KMS-11 (cell line): Measurements from ENCODE around the gene GPR162.

ENCODE experiments used
- H2AFZ ChIP-seq: fragments of 200-600 bp; sonication (generic); 2 replicates; pipeline ENCODE4 v1.6.1; 2016; ENCODE audit warnings: antibody characterized with exemption, mixed run types, low read depth
- H3K27ac ChIP-seq: fragments of 200-600 bp; sonication (generic); 2 replicates; pipeline ENCODE4 v1.6.1; 2016; ENCODE audit warnings: mild to moderate bottlenecking, mixed run types
- H3K27me3 ChIP-seq: fragments of 200-600 bp; sonication (generic); 2 replicates; pipeline ENCODE4 v1.6.1; 2017; ENCODE audit warnings: mild to moderate bottlenecking, low read depth, mixed run types, moderate library complexity; ENCODE audit not compliant: insufficient read depth
- H3K36me3 ChIP-seq: fragments of 200-600 bp; sonication (generic); 2 replicates; pipeline ENCODE4 v1.6.1; 2017; ENCODE audit warnings: mild to moderate bottlenecking, mixed run types; ENCODE audit not compliant: insufficient read depth
- H3K4me1 ChIP-seq: fragments of 200-600 bp; sonication (generic); 2 replicates; pipeline ENCODE4 v1.6.1; 2016; ENCODE audit warnings: mild to moderate bottlenecking, low read depth, mixed run types; ENCODE audit not compliant: poor library complexity, severe bottlenecking
- H3K4me2 ChIP-seq: fragments of 200-600 bp; sonication (generic); 2 replicates; pipeline ENCODE4 v1.7.0; 2016; ENCODE audit warnings: mild to moderate bottlenecking, mixed run types
- H3K4me3 ChIP-seq: fragments of 200-600 bp; sonication (generic); IDR thresholded peaks from 2 replicates; pipeline ENCODE4 v1.6.1; 2017; ENCODE audit warnings: low read depth, low read length, mixed read lengths; ENCODE audit not compliant: insufficient read depth
- H3K79me2 ChIP-seq: fragments of 200-600 bp; sonication (generic); 2 replicates; pipeline ENCODE4 v1.6.1; 2016; ENCODE audit warnings: low read depth, mixed run types; ENCODE audit not compliant: insufficient read depth
- H3K9ac ChIP-seq: fragments of 200-600 bp; sonication (generic); 2 replicates; pipeline ENCODE4 v1.6.1; 2016; ENCODE audit warnings: mild to moderate bottlenecking, mixed run types
- H4K20me1 ChIP-seq: fragments of 200-600 bp; sonication (generic); 2 replicates; pipeline ENCODE4 v1.6.1; 2016; ENCODE audit warnings: mild to moderate bottlenecking, mixed run types; ENCODE audit not compliant: insufficient read depth
- TF ChIP-seq, protein P1 (sequence below): fragments of 200-600 bp; sonication (generic); conservative IDR thresholded peaks from 2 replicates; pipeline ENCODE4 v1.6.1; 2017; ENCODE audit warnings: low read depth, mild to moderate bottlenecking, antibody characterized with exemption, low read length, moderate library complexity, mixed read lengths

The GPR162 gene

GRCh38 chr12:6853626-6854025 lies 32.0 kb downstream of the GPR162 start:
- Histone ChIP-seq H2AFZ (no peak overlapping the region), H3K36me3 (0 out of 2 replicates have a peak, but pooled peaks cover 7% of the 10 kb centered on the region), H3K4me1 (peaks cover 29% of the 10 kb centered on the region), H3K27ac (peak overlapping the region; percentile 87), H3K27me3 (no peaks in the 10 kb centered on the region), H3K79me2 (peaks cover 40% of the 10 kb centered on the region), H3K9ac (peak overlapping the region; percentile 69; the same call in 1 of the 2 replicates), H3K4me2 (peak overlapping the region; percentile 60), H3K4me3 (no peak overlapping the region), H4K20me1 (no peaks in the 10 kb centered on the region)
- TF ChIP-seq, protein P1, sequence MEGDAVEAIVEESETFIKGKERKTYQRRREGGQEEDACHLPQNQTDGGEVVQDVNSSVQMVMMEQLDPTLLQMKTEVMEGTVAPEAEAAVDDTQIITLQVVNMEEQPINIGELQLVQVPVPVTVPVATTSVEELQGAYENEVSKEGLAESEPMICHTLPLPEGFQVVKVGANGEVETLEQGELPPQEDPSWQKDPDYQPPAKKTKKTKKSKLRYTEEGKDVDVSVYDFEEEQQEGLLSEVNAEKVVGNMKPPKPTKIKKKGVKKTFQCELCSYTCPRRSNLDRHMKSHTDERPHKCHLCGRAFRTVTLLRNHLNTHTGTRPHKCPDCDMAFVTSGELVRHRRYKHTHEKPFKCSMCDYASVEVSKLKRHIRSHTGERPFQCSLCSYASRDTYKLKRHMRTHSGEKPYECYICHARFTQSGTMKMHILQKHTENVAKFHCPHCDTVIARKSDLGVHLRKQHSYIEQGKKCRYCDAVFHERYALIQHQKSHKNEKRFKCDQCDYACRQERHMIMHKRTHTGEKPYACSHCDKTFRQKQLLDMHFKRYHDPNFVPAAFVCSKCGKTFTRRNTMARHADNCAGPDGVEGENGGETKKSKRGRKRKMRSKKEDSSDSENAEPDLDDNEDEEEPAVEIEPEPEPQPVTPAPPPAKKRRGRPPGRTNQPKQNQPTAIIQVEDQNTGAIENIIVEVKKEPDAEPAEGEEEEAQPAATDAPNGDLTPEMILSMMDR: no peak

DNA sequence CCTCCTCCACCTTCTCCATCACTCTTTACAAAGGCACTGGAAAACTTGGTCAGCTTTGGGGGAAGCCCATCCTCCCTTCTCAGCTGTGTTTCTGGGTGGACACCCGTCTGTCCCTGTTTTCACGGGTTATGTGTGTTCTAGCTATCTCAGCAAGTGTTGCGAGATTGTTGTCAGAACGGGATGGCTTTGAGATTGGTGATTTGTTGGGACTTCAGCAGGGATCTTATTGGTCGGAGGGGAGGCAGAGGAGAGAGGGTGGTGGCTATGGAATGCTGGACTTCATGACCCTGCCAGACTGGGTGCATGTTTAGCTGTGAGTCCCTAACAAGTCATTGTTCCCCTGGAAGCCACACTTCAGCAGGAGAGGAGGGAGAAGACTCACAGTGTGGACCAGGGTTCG lies 32.4 kb downstream of the GPR162 start:
- Histone ChIP-seq H3K4me2 (peak overlapping the region; percentile 60), H3K4me1 (peaks cover 29% of the 10 kb centered on the region), H3K27ac (peak overlapping the region; percentile 87), H3K4me3 (no peak overlapping the region), H2AFZ (no peak overlapping the region), H3K79me2 (peaks cover 40% of the 10 kb centered on the region), H3K36me3 (0 out of 2 replicates have a peak, but pooled peaks cover 7% of the 10 kb centered on the region), H3K27me3 (no peaks in the 10 kb centered on the region), H3K9ac (peak overlapping the region; percentile 69; the same call in 1 of the 2 replicates), H4K20me1 (no peaks in the 10 kb centered on the region)
- TF ChIP-seq, protein P1: no peak

- Histone ChIP-seq H2AFZ (no peak overlapping the region), H4K20me1 (no peaks in the 10 kb centered on the region), H3K27ac (no peak overlapping the region), H3K79me2 (peaks cover 29% of the 10 kb centered on the region), H3K36me3 (peaks cover 7% of the 10 kb centered on the region; the same call in 1 of the 2 replicates), H3K4me1 (peaks cover 18% of the 10 kb centered on the region), H3K9ac (no peak overlapping the region), H3K4me3 (no peak overlapping the region), H3K27me3 (no peaks in the 10 kb centered on the region), H3K4me2 (no peak overlapping the region; the same call in 1 of the 2 replicates)
- TF ChIP-seq, protein P1: no peak
These were observed 33.7 kb downstream of the GPR162 start for GRCh38 chr12:6855322-6855721.

GRCh38 chr12:6858799-6859198 lies 37.2 kb downstream of the GPR162 start:
- Histone ChIP-seq H3K27me3 (no peaks in the 10 kb centered on the region), H3K36me3 (peaks cover 7% of the 10 kb centered on the region; the same call in 1 of the 2 replicates), H3K9ac (no peak overlapping the region), H4K20me1 (no peaks in the 10 kb centered on the region), H3K4me3 (no peak overlapping the region), H3K4me2 (no peak overlapping the region), H3K27ac (no peak overlapping the region), H3K4me1 (peaks cover 12% of the 10 kb centered on the region), H3K79me2 (peaks cover 19% of the 10 kb centered on the region), H2AFZ (no peak overlapping the region)
- TF ChIP-seq, protein P1: no peak
